CD4-positive, alpha-beta T cell treated with Interleukin-6 for 4 hours (primary cell): ENCODE results near the gene SCRN1.

Experiments
- DNase-seq: peaks from one replicate; pipeline ENCODE4 v3.0.0-alpha.2; 2020; ENCODE audit warnings: mixed read lengths

SCRN1 gene

DNA sequence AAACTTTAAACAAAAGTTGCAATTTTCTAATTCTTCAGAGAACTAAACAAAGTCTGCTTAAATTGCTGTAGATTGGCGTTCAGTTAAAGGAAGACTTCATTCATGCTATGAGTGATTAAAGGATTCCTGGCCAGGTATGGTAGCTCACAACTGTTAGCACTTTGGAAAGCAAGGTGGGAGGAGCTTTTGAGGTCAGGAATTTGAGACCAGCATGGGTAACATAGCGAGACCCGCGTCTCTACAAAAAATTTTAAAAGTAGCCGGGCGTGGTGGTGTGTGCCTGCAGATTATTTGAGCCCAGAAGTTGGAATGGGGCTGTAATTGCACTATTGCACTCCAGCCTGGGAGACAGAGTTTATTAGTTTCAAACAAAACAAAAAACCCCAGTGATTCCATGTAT, 13.5 kb upstream of the SCRN1 start:
- no peak for DNase-seq

DNA sequence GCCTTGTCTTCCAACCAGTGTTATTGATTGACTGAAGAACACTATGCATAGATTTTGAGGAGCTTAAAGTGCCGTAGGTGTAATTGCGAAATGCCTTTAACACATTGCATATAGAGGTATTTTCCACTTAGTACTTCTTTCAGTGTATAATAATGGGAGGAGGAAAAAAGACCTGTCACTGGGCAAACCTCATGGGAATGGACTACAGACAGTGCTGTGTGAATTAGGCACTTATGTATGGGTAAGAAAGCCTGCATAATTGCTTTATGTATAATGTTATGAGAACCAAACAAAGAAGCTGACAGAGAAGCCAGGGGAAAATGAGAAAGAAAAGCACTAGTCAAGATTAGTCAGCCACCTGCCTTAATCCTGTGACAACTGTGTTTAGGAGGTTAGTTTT, 12.4 kb upstream of the SCRN1 start:
- DNase-seq = no peak

DNA sequence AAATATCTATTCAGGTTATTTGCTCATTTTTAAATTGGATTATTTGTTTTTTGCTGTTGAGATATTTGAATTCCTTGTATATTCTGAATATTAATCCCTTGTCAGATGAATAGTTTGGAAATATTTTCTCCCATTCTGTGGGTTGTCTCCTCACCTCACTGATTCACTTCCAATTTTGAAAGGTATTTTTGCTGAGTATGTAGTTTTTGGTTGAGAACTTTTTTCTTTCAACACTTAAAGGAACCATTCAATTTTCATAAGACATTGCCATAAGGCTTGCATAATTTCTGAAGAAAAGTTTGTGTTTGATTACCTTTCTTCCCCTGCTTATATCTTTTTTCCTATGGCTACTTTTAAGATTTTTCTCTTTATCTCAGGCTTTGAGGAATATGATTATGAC, 8.9 kb upstream of the SCRN1 start:
- DNase-seq = no peak

DNA sequence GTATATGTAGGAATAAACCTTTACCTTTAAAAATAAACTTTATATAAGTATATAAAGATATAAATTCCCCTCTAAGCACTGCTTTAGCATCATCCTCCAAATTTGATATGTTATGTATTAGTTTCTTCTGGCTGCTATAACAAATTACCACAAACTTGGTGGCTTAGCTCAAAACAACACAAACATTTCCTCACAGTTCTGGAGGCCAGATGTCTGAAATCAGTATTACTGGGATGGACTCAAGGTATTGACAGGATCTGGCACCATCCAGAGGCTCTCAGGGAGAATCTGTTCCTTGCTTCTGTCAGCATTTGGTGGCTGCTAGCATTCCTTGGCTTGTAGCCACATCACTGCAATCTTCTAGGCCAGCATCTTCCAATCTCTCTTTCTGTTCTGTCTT, 6.7 kb upstream of the SCRN1 start:
- DNase-seq = no peak

DNA sequence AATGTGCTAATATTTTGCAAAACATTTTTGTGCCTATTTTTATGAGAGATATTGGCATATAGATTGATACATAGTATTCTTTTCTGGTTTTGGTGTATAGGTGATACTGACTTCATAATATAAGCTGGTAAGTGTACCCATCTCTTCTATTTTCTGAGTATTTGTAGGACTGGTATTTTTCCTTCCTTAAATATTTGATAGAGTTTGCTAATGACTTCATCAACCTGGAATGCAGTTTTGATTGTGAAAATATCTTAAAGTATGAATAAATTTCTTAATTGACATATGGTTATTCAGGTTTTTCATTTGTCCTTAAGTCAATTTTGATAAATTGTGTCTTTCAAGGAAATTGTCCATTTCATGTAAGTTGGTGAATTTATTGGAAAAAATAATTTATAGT, 6.1 kb upstream of the SCRN1 start:
- DNase-seq = no peak

DNA sequence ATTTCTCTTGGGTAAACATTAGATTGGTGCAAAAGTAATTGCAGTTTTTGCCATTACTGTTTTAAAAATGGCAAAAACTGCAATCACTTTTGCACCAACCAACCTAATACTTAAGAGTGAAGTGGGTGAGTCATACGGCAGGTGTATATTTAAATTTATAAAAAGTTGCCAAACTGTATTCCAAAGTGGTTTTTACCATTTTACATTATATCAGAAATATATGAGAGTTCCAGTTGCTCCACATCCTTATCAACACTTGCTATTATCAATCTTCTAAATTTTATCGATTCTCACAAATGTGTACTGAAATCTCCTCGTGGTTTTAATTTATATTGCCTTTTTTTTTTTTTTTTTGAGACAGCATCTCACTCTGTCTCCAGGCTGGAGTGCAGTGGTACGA, 3.5 kb upstream of the SCRN1 start:
- DNase-seq = no peak

DNA sequence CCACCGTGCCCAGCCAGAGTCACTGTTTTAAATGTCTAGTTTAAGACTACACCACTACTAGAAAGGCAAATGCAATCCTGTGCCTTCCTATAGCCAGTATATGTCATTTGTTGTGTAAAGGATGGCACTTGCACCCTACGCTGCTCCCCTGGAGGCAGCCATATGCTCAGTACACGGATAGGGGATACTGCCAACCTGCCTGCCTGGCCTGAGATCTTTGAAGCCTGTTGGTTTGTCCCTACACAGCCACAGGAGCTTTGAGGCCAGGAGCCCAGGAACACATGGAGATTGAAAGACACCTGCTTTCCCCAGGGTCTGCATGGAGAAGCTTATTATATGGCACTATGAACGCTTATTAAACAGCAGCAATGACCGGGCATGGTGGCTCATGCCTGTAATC, 2.3 kb upstream of the SCRN1 start:
- no peak for DNase-seq

DNA sequence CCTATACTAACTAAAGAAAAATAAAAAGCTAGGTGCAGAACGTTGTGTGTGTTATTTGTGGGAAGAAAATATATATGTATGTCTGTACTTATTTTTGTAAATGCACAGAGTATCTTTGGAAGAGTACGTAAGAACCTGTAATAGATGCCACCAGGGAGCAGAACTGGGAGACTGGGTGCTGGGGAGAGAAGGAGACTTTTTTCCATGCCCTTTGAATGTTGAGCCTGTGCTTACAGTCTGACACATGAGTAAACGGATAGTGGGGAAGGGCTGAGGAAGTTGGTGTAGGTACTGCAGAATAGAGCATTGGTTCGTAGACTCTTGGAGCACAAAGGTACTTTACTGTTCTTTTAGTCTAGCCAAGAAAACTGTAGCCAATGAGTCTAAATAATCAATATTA, 1.3 kb upstream of the SCRN1 start:
- no peak for DNase-seq

DNA sequence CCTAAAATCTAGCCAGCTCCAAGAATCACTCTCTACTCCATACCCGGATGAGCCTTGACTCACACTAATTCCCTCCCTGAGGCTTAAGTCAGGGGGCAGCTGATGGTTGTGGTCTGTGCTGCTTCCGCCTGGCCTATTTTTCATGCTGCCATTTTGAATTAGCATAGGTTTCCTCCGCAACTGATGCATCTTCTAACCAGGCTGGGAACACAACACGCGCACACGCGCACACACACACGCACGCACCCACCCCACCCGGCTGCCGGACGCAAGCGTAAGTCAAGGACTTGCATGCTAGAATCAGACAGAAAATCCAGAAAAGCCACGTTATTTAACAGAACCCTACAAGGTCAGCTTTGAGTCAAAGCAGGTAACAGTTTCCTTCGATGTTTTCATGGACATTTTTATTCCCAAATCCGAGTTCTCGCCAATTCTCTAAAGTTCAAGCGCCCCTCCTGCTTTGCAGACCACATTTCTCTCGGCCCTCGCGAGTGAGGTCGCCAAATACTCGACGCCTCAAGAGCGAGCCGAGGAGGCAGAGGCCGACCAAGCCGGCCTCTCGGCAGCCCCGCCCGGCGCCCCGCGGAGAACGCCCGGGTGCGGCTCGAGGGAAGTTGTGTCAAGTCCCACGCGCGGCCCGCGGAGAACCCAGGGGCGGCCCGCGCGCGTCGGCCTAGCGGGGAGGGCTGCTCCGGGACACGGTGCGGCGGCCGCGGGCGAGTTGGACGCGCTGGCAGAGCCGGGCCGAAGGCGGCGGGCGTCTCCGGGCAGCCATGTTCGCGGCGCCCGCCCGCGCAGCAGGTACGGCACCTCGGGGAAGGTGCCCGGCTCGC, 961 bp downstream of the SCRN1 start:
- DNase-seq = peak; percentile 22

DNA sequence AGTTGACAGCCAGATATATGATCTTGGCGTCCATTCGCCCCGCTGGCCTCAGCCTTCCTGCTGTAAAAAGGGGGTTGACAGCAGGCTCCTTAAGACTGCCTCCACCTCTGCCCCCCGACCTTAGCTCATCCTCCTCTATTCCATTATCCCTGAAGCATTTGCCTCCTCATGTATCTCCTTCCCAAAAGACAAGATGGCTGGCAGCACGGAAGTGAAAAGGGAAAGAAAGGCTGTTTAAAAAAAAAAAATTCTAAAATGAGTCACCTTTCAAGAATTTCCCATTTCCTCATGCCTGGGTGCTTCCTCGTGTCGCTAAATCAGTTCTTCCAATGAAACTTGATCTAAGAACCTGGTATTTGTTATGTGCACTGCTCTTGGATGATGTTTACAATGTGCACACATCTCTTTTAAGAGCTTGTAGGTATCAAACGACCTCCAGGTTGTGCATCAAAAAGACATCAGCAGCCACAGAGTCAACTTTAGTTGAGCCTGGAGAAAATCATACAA, 1.7 kb downstream of the SCRN1 start:
- no peak for DNase-seq

DNA sequence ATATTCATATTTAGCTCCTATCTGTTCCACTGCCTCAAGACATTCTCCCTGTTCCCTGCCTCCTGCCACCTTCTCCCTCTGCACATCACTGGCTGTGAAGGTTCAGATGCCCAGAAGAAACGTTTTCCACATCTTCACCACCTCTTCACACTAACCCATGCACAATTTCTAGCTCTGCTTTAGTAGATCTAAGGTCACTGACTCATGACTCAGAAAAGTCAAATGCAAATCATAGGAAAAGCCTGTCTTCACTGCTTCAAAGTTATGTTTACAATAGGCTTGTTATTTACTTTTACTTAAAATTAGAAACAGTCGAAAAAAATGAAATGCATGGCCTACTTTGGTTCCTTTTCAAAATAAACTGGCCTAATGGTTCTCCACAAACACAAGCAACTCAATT, 2.5 kb downstream of the SCRN1 start:
- DNase-seq = no peak

DNA sequence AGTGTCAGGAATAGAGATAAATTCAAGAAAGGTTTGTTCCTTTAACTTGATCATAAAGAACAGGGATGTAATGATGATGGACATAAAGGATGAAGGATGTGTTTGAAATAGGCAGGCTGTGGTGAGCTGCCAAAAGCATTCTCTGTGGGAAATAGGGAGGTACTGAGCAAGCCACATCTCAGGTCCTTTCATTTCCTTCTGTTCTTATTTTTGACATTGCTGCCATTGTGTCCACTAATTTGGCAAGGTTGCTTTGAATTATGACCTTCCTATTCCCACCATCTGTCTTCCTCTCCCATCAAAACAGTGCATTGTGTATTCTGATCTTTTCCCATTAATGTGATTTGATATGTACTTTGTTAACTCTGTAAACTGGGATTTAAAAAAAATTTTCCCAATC, 9.4 kb downstream of the SCRN1 start:
- no peak for DNase-seq

DNA sequence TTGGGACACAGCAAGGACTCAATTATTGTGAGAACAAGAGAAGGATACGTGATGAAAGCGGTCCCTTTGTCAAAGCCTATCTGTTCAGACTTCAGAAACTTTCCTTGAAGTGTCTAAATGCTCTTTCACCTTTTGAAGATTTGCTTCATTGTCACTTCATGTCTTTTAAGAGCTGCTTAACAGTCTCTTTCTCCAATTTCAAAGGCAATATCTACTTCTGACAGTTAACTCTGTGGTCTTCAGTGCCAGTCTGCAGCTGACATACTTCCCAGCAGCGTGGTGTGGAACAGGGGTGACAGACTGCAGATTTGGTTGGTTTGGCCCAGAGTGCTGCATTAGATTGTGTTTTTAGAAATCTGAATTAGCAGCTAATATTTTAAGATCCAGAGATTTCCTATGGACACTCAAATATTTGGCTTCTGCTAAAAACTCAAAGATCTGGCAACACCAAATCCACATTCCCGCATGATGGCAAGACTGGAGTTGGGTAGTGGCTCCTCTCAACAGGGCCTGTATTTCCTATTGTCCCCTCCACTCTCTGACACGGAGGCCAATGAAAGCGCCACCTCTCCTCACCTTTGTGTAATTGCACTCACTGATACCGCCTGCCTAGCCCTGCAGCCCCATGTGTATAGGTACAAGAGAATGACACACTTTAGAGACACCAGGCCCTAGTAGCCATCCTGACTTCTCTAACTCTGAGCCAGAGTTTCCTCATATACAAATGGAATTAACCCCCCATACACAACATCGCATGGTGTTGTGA, 11.5 kb downstream of the SCRN1 start:
- no peak for DNase-seq

DNA sequence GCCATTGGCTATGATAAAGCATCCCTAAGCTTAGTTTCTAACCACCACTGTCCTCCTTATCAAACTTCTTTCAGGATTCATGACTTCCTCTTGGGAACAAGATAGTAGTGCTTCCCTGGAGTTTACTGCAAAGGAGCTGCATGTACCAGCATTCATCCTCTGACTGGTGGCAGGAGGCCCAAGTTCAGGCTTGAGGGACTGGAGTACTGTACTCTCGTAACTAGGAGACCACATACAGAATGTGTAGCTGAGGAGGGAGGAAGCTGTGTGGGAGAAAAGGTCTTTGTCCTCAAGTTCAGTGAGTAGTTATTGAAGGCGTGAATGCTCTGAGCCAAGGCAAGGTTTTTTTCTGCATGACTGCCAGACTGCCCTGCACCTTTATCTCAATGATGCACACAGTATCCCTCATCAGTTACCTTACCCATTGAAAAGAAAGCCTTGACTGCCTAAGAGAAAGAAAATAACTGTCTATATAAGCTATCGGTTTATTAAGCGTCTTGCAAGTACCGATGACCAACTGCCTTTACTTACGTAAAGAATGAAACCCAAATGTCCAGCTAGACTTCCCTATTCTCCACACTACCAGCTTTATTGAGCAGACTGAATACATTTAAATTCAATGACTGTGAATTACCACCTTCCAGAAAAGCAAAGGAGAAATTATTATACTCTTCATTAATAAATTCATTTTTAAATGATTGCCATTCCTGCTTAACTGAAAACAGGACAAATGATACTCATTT, 12.8 kb downstream of the SCRN1 start:
- DNase-seq = no peak

DNA sequence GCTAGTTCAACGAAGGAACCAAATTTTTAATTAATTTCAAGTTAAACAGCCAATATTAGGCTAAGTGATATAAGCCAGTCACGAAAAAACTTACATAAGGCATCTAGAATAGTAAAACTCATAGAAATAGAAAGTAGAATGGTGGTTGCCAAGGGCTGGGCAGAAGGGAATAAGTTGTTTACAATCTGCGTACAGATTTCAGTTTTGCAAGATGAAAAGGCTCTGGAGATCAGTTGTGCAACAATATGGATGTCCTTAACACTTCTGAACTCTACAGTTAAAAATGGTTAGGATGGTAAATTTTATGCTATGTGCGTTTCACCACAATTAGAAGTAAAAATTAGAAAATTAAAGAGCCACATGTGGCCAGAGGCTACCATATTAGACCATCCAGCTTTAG, 13.3 kb downstream of the SCRN1 start:
- DNase-seq = no peak

DNA sequence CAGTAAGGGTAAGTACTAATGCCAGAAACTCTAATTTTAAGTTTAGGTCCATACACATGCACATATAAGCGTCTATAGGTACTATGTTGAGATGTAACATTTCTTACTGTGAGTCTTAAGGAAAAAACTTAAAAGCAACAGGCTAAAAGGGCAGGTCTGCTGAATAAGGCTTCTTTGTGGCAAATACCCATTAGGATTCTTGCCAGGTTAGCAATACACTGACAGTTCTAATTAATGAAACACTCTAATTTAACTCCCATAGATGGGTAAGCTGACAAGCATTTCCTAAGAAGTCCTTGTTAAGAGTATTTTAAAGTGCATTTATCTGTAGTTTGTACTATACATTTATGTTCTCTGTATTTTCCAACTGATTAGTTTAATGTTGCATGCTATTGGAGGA, 14.0 kb downstream of the SCRN1 start:
- DNase-seq = no peak

DNA sequence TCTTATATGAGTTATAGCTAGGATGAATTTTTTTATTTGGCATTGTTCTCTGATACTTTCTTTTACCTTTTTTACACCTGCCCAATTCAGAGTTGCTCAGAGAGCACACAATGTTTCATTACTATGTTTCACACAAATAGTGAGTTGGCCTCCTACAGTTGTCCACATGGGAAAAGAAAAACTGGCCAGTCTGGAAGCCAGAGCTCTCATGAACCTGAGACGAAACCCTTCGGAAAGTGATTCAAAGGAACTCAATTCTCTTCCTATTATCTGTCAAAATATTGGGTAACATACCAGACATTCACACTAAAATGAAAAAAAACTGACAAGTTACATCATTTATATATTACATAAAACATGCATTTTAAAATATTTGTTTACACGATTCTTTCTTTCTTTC, 15.3 kb downstream of the SCRN1 start:
- DNase-seq = no peak

DNA sequence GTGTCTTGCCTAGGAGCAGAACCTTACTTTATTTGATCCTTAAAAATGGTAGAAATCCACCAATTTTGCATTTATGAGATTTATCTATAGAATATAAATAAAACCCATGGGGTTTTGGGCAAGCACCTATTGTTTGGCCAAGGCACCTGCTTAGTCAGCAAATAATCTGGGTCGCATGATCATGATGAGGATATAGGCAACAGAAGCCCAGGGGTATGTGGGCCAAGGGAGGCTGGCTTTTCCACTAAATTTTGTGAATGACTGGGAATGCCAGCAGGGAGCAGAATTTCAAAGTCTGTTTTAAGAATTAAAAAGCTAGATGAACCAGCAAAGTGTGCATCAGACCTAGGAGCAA, 17.3 kb downstream of the SCRN1 start:
- DNase-seq = no peak

DNA sequence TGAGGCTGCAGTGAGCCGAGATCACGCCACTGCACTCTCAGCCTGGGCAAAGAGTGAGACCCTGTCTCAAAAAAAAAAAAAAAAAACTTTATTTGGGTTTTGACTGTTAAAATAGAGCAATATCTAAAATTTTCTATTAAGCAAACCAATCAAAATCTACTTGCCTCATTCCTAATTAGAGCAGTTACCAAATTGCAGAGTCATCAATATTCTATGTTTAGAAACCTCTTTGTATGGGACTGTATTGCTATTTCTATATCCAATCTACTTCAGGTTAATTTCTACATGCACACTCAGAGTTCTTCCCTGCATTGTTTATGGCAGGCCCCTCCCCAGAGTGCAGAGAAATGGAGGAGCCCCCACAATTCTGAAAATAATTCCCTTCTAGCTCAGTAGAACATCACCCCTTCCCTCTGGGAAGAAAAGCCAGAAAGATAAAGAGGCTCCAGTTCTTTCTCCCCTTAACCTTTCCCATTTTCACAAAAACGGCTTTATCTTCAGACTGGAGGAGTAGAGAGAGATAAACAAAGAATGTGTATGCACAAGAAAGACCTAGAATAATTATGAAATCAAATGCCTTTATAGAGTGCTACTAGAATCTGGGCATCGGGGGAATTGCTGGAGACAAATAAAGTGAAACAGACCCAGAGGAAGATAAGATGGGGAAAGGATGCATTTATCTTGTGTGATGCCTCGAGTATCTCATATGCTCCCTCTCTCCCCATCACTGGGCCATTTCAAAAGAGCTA, 17.9 kb downstream of the SCRN1 start:
- DNase-seq = no peak

DNA sequence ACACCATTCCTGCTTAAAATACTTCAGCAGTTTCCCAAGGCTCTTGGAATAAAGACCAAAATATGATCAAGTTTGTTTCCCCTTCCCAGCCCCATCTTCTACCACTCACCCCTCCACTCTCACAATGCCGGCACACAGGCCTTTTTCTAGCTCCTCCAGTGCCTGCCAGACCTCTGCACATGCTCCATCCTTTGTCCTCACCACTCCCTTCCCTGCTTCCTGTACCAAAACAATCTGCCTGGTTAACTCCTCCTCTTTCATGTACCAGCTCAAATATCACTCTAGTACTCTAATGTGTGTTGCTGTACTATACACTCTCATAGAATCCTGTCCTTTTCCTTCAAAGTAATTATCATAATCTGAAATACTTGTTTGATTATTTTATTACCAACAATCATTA, 19.4 kb downstream of the SCRN1 start:
- DNase-seq = no peak

DNA sequence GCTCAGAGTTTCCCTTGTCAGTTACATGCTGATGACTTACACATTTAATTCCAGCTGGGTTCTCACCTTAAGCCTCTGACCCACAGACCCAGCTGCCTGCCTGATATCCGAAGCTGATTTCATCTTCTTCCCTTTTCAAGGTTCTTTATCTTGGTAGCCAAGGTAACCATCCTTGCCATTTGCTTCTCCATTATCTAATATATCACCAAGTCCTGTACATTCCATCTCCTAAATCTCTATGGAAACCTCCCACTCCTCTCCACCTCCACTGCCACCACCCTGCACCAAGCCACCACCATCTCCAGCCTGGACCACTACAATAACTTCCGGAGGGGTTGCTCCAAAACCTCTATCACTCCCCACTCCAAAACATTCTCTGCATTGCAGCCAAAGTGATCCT, 19.9 kb downstream of the SCRN1 start:
- DNase-seq = no peak

DNA sequence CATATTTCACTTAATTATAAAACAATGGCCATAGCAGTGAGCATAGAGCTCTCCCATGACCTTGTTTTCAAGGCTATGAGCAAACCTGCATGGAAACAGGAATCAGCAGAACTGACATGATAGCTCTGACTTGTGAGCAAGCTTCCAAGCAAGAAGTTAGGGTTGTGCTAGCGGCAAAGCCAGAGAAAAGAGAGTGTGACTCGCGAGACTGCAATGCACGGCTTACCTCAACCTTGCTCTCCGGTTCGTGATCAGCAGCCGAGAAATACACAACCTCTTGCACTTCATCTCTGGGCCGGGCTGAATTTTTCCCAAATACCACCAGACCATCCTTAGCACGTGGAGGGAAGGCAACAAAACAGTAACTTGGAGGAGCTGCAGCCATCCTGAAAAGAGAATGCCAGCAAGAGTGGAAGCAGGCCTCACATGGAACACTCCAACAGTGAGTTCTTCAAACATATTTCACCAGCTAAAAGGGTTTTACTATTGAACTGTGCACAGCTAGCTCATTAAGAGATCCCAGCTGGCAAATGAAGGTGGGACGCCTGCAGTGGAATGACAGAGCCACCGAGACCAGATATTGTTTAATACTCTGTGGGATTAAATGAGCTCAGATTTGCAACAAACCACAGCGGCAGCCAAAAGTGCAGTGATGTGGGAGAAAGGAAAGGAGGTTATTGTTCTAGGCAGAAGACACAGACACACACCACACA, 20.8 kb downstream of the SCRN1 start:
- no peak for DNase-seq
